Left lung (tissue), 10 donors: Measurements from ENCODE around the gene TUBB1. TPM values are rescaled to one million over a fixed set of nuclear protein-coding genes. Genes with fewer than 3 reads are reported as not detected.

Experiments used
- ATAC-seq: fragments of 200-7000 bp; cut with Tn5 transposase; one replicate; pipeline ENCODE4 v1.9.1; 2020; ENCODE audit warnings: moderate library complexity
- DNase-seq, 4 donors: peaks; one replicate each; pipeline ENCODE4 v3.0.0-alpha.2; 2013 to 2020
- H3K27ac ChIP-seq, 2 donors: fragments of 200-600 bp; sonication (generic) in 1 of 2; one replicate each; pipeline versions ENCODE4 v1.5.0 to v1.8.0; 2020 to 2021
- H3K27me3 ChIP-seq, 2 donors: fragments of 200-600 bp; sonication (generic) in 1 of 2; one replicate each; pipeline versions ENCODE4 v1.5.0 to v1.8.0; 2020 to 2021
- H3K36me3 ChIP-seq, 2 donors: fragments of 200-600 bp; sonication (generic) in 1 of 2; one replicate each; pipeline versions ENCODE4 v1.5.0 to v1.8.0; 2020 to 2021
- H3K4me1 ChIP-seq, 2 donors: fragments of 200-600 bp; one replicate each; pipeline ENCODE4 v1.8.0; 2021
- H3K4me3 ChIP-seq, 2 donors: fragments of 200-600 bp; sonication (generic) in 1 of 2; one replicate each; pipeline versions ENCODE4 v1.5.0 to v1.8.0; 2020 to 2021; ENCODE audit warnings: mild to moderate bottlenecking in 1 of 2
- H3K9me3 ChIP-seq, 2 donors: fragments of 200-600 bp; sonication (generic) in 1 of 2; one replicate each; pipeline versions ENCODE4 v1.5.0 to v1.8.0; 2020 to 2021
- CTCF ChIP-seq, 2 donors: fragments of 200-600 bp; sonication (generic) in 1 of 2; IDR thresholded peaks; one replicate each; pipeline versions ENCODE4 v1.5.0 to v1.8.0; 2021; ENCODE audit warnings: antibody characterized with exemption in 2 of 2
- intact Hi-C, 2 donors: fragments of 100-400 bp; cut with DNase I; formaldehyde crosslinking; loops; one replicate each; pipeline versions ENCODE4 v1.11.2 to v1.14.2; 2022
- polyA plus RNA-seq, 6 donors: library from polyadenylated mRNA; unstranded; fragments of 120-200 nt; gene quantifications; one replicate each; pipeline ENCODE4 v1.2.1, GENCODE V29; 2013; ENCODE audit not compliant: insufficient read length in 6 of 6
- total RNA-seq, 2 donors: library from RNA; stranded (reverse); fragmentation: NEBNext Ultra II Directional; extraction: Animal tissue kit (Norgen Biotek cat#: 25700); gene quantifications; one replicate each; pipeline ENCODE4 v1.2.1, GENCODE V29; 2021
- donor health status: DM: no; HTN: yes; CAD: no.
- donor health status: DM: no; HTN: no; CAD: no.

The TUBB1 gene
- total and polyA plus RNA-seq, 8 donors: 2.0 to 5.7 (median 4.3) TPM

- intact Hi-C loops: no loop called here
- peak; percentile 2 for ATAC-seq
- no peaks in the 10 kb centered on the region for H3K9me3 ChIP-seq
- DNase-seq: no peak
- H3K36me3 ChIP-seq: no peaks in the 10 kb centered on the region
- peaks cover 22 to 41% of the 10 kb centered on the region in 2 donors for H3K4me1 ChIP-seq
- no peak overlapping the region for H3K4me3 ChIP-seq
- TF ChIP-seq CTCF (IDR thresholded peaks at IDR 0.05): no peak
- no peaks in the 10 kb centered on the region for H3K27me3 ChIP-seq
- H3K27ac ChIP-seq: peak overlapping the region in 1 of 2 donors; percentile 36
Measured at GRCh38 chr20:59044295-59044694, 25.1 kb downstream of the TUBB1 start.

DNA sequence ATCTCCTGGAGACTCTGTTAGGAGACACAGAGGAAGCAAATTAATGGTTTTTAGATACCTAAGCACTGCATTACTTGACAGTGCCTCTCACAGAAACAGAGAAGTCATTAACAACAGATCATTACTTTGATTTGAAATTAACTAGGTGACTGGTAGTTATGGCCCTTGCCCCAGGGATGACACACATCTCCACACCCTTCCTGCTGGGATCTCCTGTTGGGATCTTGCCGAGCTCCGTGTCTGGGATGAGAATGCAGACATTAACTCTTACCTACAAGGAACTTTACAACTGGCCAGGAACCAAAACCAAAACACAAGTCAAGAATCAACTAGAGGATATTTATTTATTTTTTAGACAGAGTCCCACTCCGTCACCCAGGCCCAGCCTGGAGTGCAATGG is 25.6 kb downstream of the TUBB1 start:
- H3K4me1 ChIP-seq: peaks cover 22 to 36% of the 10 kb centered on the region in 2 donors
- intact Hi-C loops: no loop called here
- no peak overlapping the region for H3K4me3 ChIP-seq
- TF ChIP-seq CTCF (IDR thresholded peaks at IDR 0.05): no peak
- H3K27me3 ChIP-seq: no peaks in the 10 kb centered on the region
- H3K27ac ChIP-seq: peak overlapping the region in 1 of 2 donors; percentile 36
- DNase-seq (no peak), ATAC-seq (no peak)
- H3K36me3 ChIP-seq: no peaks in the 10 kb centered on the region
- no peaks in the 10 kb centered on the region for H3K9me3 ChIP-seq

DNA sequence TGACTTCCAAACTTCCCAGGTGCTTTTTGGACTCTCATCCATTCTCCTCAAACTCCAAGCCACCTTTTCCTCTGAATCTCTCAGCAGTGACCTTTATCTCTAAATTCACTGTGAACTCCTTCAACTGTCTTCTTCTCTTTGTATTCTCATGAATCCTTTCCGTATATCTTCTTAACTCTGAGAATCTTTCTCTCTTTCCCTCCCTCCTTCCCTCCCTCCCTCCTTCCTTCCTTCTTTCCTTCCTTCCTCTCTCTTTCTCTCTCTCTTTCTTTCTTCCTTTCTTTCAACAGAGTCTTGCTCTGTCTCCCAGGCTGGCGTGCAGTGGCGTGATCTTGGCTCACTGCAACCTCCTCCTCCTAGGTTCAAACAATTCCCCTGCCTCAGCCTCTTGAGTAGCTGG is 27.6 kb downstream of the TUBB1 start:
- H3K4me1 ChIP-seq: peaks cover 7 to 15% of the 10 kb centered on the region in 2 donors
- H3K36me3 ChIP-seq: no peaks in the 10 kb centered on the region
- no peaks in the 10 kb centered on the region for H3K9me3 ChIP-seq
- DNase-seq (no peak), ATAC-seq (no peak)
- TF ChIP-seq CTCF (IDR thresholded peaks at IDR 0.05): no peak
- no peak overlapping the region for H3K4me3 ChIP-seq
- intact Hi-C loops: no loop called here
- peak overlapping the region in 1 of 2 donors; percentile 76 for H3K27ac ChIP-seq
- peaks cover 0 to 14% of the 10 kb centered on the region in 2 donors for H3K27me3 ChIP-seq

GRCh38 chr20:59047938-59048680 is 28.9 kb downstream of the TUBB1 start:
- Histone ChIP-seq H3K9me3 (no peaks in the 10 kb centered on the region), H3K36me3 (no peaks in the 10 kb centered on the region), H3K27me3 (peaks cover 0 to 24% of the 10 kb centered on the region in 2 donors), H3K4me3 (no peak overlapping the region), H3K27ac (peak overlapping the region; percentile 25 to 76), H3K4me1 (peaks cover 3 to 11% of the 10 kb centered on the region in 2 donors)
- peak in 1 of 4 donors; percentile 52 for DNase-seq
- no peak for TF ChIP-seq CTCF (IDR thresholded peaks at IDR 0.05)
- ATAC-seq: peak; percentile 93
- intact Hi-C loops: no loop called here

DNA sequence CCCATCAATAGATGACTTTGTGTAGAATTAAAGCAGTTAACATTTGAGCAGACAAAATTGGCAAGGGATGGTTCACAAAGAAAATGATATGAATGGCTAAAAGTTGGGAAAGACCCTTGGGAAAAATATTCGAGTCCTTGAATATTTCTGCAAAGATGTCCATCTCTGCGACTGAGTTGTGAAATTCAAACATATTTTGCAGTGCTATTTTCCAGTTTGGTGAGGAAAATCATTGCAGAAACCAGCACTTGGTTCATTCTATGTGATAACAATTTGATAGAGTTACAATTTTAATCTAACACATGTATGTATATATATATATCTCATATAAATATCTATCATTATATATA is 29.4 kb downstream of the TUBB1 start:
- peaks cover 0 to 26% of the 10 kb centered on the region in 2 donors for H3K27me3 ChIP-seq
- no peak for ATAC-seq
- no peaks in the 10 kb centered on the region for H3K36me3 ChIP-seq
- no peak overlapping the region for H3K4me3 ChIP-seq
- intact Hi-C loops: no loop called here
- DNase-seq: no peak
- H3K4me1 ChIP-seq: peaks cover 0 to 6% of the 10 kb centered on the region in 2 donors
- no peak for TF ChIP-seq CTCF (IDR thresholded peaks at IDR 0.05)
- peak overlapping the region; percentile 25 to 74 for H3K27ac ChIP-seq
- no peaks in the 10 kb centered on the region for H3K9me3 ChIP-seq
